Measurements from ENCODE around the gene ZMIZ2. TPM values are rescaled to one million over a fixed set of nuclear protein-coding genes. Genes with fewer than 3 reads are reported as not detected.

The ZMIZ2 gene
- total RNA-seq, 1 experiment from 2014 or later: 91.3 TPM

GRCh38 chr7:44712012-44712411 lies 36.6 kb upstream of the ZMIZ2 start:
- Histone ChIP-seq H3K4me3 (replicated peaks in 1 of 2; ENCODE audit: low read depth in 1 of 2, low read length in 2 of 2) (no peak overlapping the region), H3K9me3 (ENCODE audit: control insufficient read depth in 1 of 2, insufficient read depth in 1 of 2, low read depth in 1 of 2, low read length in 2 of 2) (no peaks in the 10 kb centered on the region), H3K9ac (ENCODE audit: low read length) (no peak overlapping the region), H3K9me2 (ENCODE audit: insufficient read depth) (no peaks in the 10 kb centered on the region), H3K4me1 (ENCODE audit: control insufficient read depth in 1 of 2, insufficient read depth in 2 of 2, low read length in 2 of 2) (peaks cover 0 to 27% of the 10 kb centered on the region in 2 experiments; a peak in 2 of 4 replicates), H4K20me1 (ENCODE audit: insufficient read depth) (no peaks in the 10 kb centered on the region), H3K27me3 (ENCODE audit: insufficient read depth, low read length) (no peaks in the 10 kb centered on the region), H3K79me2 (ENCODE audit: insufficient read depth, low read length) (no peaks in the 10 kb centered on the region), H3K36me3 (ENCODE audit: control insufficient read depth in 1 of 2, insufficient read depth in 2 of 2, low read length in 2 of 2) (peaks cover 3 to 5% of the 10 kb centered on the region in 2 experiments; a peak in 3 of 4 replicates), H3K27ac (ENCODE audit: low read depth, low read length) (no peak overlapping the region), H3K4me2 (ENCODE audit: low read length) (peak overlapping the region; percentile 30), H2AFZ (ENCODE audit: low read depth, low read length, poor library complexity, severe bottlenecking) (no peak overlapping the region)
- ChIA-PET RAD21 (ENCODE audit: low non-redundant PET in 1 of 2, low total read pairs in 2 of 2, uncharacterized antibody in 2 of 2, unreplicated experiment in 2 of 2) (no interaction called here), POLR2A (no interaction called here), CTCF (no interaction called here)
- intact Hi-C loops (cut with micrococcal nuclease): no loop called here
- no TSS peak for BruUV-seq (replicated peaks)
- DNase-seq (ENCODE audit: low read depth, low spot score) (no peak), ATAC-seq (no peak)
- TF ChIP-seq ZFX (IDR thresholded peaks at IDR 0.05): no peak
- TF ChIP-seq, protein P1, sequence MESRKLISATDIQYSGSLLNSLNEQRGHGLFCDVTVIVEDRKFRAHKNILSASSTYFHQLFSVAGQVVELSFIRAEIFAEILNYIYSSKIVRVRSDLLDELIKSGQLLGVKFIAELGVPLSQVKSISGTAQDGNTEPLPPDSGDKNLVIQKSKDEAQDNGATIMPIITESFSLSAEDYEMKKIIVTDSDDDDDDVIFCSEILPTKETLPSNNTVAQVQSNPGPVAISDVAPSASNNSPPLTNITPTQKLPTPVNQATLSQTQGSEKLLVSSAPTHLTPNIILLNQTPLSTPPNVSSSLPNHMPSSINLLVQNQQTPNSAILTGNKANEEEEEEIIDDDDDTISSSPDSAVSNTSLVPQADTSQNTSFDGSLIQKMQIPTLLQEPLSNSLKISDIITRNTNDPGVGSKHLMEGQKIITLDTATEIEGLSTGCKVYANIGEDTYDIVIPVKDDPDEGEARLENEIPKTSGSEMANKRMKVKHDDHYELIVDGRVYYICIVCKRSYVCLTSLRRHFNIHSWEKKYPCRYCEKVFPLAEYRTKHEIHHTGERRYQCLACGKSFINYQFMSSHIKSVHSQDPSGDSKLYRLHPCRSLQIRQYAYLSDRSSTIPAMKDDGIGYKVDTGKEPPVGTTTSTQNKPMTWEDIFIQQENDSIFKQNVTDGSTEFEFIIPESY (IDR thresholded peaks at IDR 0.05; ENCODE audit: extremely low read depth, insufficient replicate concordance, low read length): no peak
- no peak for TF ChIP-seq JUND (IDR thresholded peaks at IDR 0.05)
- TF ChIP-seq YY1 (IDR thresholded peaks at IDR 0.05; ENCODE audit: extremely low read depth, insufficient replicate concordance, low read depth, low read length): no peak
- no peak for TF ChIP-seq CBX3 (IDR thresholded peaks at IDR 0.05; ENCODE audit: low read depth)
- no peak for TF ChIP-seq EZH2phosphoT487 (IDR thresholded peaks at IDR 0.05; ENCODE audit: borderline replicate concordance)
- no peak for TF ChIP-seq TCF7L2 (IDR thresholded peaks at IDR 0.05; ENCODE audit: borderline replicate concordance, extremely low read depth, insufficient read depth, insufficient read length)
- TF ChIP-seq MAX (IDR thresholded peaks at IDR 0.05): no peak
- TF ChIP-seq, protein P2, sequence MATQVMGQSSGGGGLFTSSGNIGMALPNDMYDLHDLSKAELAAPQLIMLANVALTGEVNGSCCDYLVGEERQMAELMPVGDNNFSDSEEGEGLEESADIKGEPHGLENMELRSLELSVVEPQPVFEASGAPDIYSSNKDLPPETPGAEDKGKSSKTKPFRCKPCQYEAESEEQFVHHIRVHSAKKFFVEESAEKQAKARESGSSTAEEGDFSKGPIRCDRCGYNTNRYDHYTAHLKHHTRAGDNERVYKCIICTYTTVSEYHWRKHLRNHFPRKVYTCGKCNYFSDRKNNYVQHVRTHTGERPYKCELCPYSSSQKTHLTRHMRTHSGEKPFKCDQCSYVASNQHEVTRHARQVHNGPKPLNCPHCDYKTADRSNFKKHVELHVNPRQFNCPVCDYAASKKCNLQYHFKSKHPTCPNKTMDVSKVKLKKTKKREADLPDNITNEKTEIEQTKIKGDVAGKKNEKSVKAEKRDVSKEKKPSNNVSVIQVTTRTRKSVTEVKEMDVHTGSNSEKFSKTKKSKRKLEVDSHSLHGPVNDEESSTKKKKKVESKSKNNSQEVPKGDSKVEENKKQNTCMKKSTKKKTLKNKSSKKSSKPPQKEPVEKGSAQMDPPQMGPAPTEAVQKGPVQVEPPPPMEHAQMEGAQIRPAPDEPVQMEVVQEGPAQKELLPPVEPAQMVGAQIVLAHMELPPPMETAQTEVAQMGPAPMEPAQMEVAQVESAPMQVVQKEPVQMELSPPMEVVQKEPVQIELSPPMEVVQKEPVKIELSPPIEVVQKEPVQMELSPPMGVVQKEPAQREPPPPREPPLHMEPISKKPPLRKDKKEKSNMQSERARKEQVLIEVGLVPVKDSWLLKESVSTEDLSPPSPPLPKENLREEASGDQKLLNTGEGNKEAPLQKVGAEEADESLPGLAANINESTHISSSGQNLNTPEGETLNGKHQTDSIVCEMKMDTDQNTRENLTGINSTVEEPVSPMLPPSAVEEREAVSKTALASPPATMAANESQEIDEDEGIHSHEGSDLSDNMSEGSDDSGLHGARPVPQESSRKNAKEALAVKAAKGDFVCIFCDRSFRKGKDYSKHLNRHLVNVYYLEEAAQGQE (IDR thresholded peaks at IDR 0.05; ENCODE audit: low read depth): no peak
- TF ChIP-seq SIN3A (IDR thresholded peaks at IDR 0.05; ENCODE audit: low read depth): no peak
- no peak for TF ChIP-seq CEBPB (IDR thresholded peaks at IDR 0.05; ENCODE audit: low read depth)
- no peak; the same call in 1 of the 2 replicates for TF ChIP-seq POLR2AphosphoS5 (IDR thresholded peaks at IDR 0.05; ENCODE audit: low read depth, low read length)
- no peak for TF ChIP-seq SRF (IDR thresholded peaks at IDR 0.05; ENCODE audit: low read depth)
- TF ChIP-seq ZNF274 (IDR thresholded peaks at IDR 0.05; ENCODE audit: low read depth, low read length): no peak
- no peak for TF ChIP-seq EGR1 (IDR thresholded peaks at IDR 0.05; ENCODE audit: low read depth)
- no peak for TF ChIP-seq EZH2 (IDR thresholded peaks at IDR 0.05)

Measured in HCT116 (cell line).